ENCODE data around the gene SBF1.

Gene SBF1

DNA sequence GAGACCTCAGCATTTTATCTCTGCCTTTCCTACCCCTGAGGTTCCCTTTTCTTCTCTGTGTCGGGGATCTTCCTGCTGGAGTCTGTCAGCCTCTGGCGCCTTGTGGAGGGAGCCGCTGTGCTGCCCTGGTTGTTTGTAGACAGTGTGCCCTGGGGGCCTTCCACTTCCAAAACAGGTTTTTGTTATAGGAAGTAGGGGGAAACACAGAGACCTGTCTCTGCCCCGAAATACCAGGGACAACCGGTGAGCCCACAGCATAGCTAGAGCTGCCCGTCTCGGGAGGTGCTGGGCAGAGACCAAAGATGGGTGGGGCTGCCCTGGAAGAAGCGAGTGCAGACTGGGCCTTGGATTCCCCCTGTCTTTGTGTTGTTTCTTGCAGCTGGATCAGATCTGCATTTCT, 41.2 kb upstream of the SBF1 start:
- TF ChIP-seq ZNF274 (IDR thresholded peaks at IDR 0.05; ENCODE audit: low read depth, low read length) = no peak
- peaks cover 56% of the 10 kb centered on the region for H3K36me3 ChIP-seq (ENCODE audit: insufficient read depth, insufficient read length, low read length)
- no peaks in the 10 kb centered on the region for H3K4me1 ChIP-seq (ENCODE audit: insufficient read depth, insufficient read length)
- H3K9ac ChIP-seq (ENCODE audit: insufficient read length, low read depth) = peak overlapping the region; percentile 50
- H3K27me3 ChIP-seq (ENCODE audit: insufficient read depth, insufficient read length) = no peaks in the 10 kb centered on the region
- H3K4me3 ChIP-seq (ENCODE audit: insufficient read length, low read depth) = no peak overlapping the region
- no peak for DNase-seq (ENCODE audit: low read depth, low spot score)
- H3K9me3 ChIP-seq (ENCODE audit: insufficient read depth, low read length) = no peaks in the 10 kb centered on the region

GRCh38 chr22:50513175-50513574, 38.3 kb upstream of the SBF1 start:
- no peak overlapping the region for H3K9ac ChIP-seq (ENCODE audit: insufficient read length, low read depth)
- peaks cover 40% of the 10 kb centered on the region for H3K36me3 ChIP-seq (ENCODE audit: insufficient read depth, insufficient read length, low read length)
- no peak for TF ChIP-seq ZNF274 (IDR thresholded peaks at IDR 0.05; ENCODE audit: low read depth, low read length)
- no peak for TF ChIP-seq YY1 (IDR thresholded peaks at IDR 0.05; ENCODE audit: insufficient read depth, insufficient read length)
- no peak for TF ChIP-seq SUZ12 (IDR thresholded peaks at IDR 0.05; ENCODE audit: extremely low read depth, insufficient read depth, insufficient read length)
- no peak overlapping the region for H3K4me3 ChIP-seq (ENCODE audit: insufficient read length, low read depth)
- DNase-seq (ENCODE audit: low read depth, low spot score) = no peak
- no peaks in the 10 kb centered on the region for H3K9me3 ChIP-seq (ENCODE audit: insufficient read depth, low read length)
- H3K4me1 ChIP-seq (ENCODE audit: insufficient read depth, insufficient read length) = no peaks in the 10 kb centered on the region
- H3K27me3 ChIP-seq (ENCODE audit: insufficient read depth, insufficient read length) = no peaks in the 10 kb centered on the region

DNA sequence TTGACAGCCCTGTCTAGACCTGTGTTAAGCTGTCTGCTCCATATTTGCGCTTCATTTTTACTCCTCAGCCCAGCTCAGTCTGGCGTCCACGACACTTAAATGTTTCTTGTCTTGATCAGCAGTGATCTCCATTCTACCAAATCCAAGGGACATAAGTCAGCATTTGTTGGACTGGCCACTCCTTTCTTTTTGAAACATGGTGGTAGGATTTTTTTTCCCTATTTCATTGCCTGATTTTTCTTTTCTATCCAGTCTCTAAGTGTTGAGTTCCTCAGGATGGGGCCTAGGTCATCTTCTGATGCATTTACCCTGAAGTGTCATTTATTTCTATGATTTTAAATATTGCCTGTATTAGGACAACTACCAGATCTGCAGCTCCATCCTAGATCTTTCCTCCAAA, 34.1 kb upstream of the SBF1 start:
- H3K27me3 ChIP-seq (ENCODE audit: insufficient read depth, insufficient read length) = no peaks in the 10 kb centered on the region
- H3K9ac ChIP-seq (ENCODE audit: insufficient read length, low read depth) = peak overlapping the region; percentile 96
- TF ChIP-seq SUZ12 (IDR thresholded peaks at IDR 0.05; ENCODE audit: extremely low read depth, insufficient read depth, insufficient read length) = no peak
- no peak for TF ChIP-seq YY1 (IDR thresholded peaks at IDR 0.05; ENCODE audit: insufficient read depth, insufficient read length)
- no peak for TF ChIP-seq ZNF274 (IDR thresholded peaks at IDR 0.05; ENCODE audit: low read depth, low read length)
- DNase-seq (ENCODE audit: low read depth, low spot score) = no peak
- no peaks in the 10 kb centered on the region for H3K9me3 ChIP-seq (ENCODE audit: insufficient read depth, low read length)
- peaks cover 28% of the 10 kb centered on the region for H3K36me3 ChIP-seq (ENCODE audit: insufficient read depth, insufficient read length, low read length)
- H3K4me3 ChIP-seq (ENCODE audit: insufficient read length, low read depth) = peak overlapping the region; percentile 75
- peaks cover 8% of the 10 kb centered on the region for H3K4me1 ChIP-seq (ENCODE audit: insufficient read depth, insufficient read length)

- Histone ChIP-seq H3K9ac (ENCODE audit: insufficient read length, low read depth) (peak within 1 kb of the TSS; percentile 97), H3K4me1 (ENCODE audit: insufficient read depth, insufficient read length) (peaks cover 8% of the 10 kb centered on the region), H3K4me3 (ENCODE audit: insufficient read length, low read depth) (peak within 1 kb of the TSS; percentile 85), H3K9me3 (ENCODE audit: insufficient read depth, low read length) (no peaks in the 10 kb centered on the region), H3K27me3 (ENCODE audit: insufficient read depth, insufficient read length) (no peaks in the 10 kb centered on the region), H3K36me3 (ENCODE audit: insufficient read depth, insufficient read length, low read length) (peaks cover 33% of the 10 kb centered on the region)
- TF ChIP-seq YY1 (IDR thresholded peaks at IDR 0.05; ENCODE audit: insufficient read depth, insufficient read length) (peak; percentile 76), SUZ12 (IDR thresholded peaks at IDR 0.05; ENCODE audit: extremely low read depth, insufficient read depth, insufficient read length) (no peak)
- peak; percentile 92 for DNase-seq (ENCODE audit: low read depth, low spot score)
These were observed 33.4 kb upstream of the SBF1 start, which contains the start of gene NCAPH2 for GRCh38 chr22:50507991-50508884. Gene NCAPH2 (plus strand): TSS chr22:50508224. CDS start chr22:50508338, 114 bp downstream.

DNA sequence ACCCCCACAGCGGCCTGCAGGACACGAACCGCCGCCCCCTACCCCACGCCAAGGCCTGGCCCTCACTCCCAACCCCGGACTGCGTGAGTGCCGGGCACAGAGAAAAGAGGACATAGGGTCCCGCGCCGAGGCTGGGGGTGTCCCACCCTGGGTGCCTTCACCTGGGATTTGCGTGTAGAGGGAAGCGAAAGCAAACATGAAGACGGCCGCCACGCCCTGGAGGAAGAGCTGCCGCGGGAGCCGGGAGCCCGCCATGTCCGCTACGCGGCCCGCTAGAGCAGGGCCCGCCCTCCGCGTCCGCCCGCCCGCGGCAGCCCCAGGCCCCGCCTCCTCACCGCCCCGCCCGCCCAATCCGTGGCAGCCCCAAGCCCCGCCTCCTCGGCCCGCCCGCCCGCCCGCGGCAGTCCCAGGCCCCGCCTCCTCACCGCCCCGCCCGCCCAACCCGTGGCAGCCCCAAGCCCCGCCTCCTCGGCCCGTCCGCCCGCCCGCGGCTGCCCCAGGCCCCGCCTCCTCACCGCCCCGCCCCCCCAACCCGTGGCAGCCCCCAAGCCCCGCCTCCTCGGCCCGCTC, 32.7 kb upstream of the SBF1 start, which contains the start of gene LMF2:
TSS of gene LMF2 (minus strand) at position 282 of the 570 bp plus-strand sequence. CDS start at position 255, 27 bp downstream.
- H3K4me1 ChIP-seq (ENCODE audit: insufficient read depth, insufficient read length) = peaks cover 8% of the 10 kb centered on the region
- H3K9ac ChIP-seq (ENCODE audit: insufficient read length, low read depth) = peak within 1 kb of the TSS; percentile 97
- peaks cover 41% of the 10 kb centered on the region for H3K36me3 ChIP-seq (ENCODE audit: insufficient read depth, insufficient read length, low read length)
- no peaks in the 10 kb centered on the region for H3K27me3 ChIP-seq (ENCODE audit: insufficient read depth, insufficient read length)
- TF ChIP-seq YY1 (IDR thresholded peaks at IDR 0.05; ENCODE audit: insufficient read depth, insufficient read length) = no peak
- no peak for TF ChIP-seq ZNF274 (IDR thresholded peaks at IDR 0.05; ENCODE audit: low read depth, low read length)
- no peak for TF ChIP-seq SUZ12 (IDR thresholded peaks at IDR 0.05; ENCODE audit: extremely low read depth, insufficient read depth, insufficient read length)
- DNase-seq (ENCODE audit: low read depth, low spot score) = no peak
- no peaks in the 10 kb centered on the region for H3K9me3 ChIP-seq (ENCODE audit: insufficient read depth, low read length)
- peak within 1 kb of the TSS; percentile 85 for H3K4me3 ChIP-seq (ENCODE audit: insufficient read length, low read depth)

DNA sequence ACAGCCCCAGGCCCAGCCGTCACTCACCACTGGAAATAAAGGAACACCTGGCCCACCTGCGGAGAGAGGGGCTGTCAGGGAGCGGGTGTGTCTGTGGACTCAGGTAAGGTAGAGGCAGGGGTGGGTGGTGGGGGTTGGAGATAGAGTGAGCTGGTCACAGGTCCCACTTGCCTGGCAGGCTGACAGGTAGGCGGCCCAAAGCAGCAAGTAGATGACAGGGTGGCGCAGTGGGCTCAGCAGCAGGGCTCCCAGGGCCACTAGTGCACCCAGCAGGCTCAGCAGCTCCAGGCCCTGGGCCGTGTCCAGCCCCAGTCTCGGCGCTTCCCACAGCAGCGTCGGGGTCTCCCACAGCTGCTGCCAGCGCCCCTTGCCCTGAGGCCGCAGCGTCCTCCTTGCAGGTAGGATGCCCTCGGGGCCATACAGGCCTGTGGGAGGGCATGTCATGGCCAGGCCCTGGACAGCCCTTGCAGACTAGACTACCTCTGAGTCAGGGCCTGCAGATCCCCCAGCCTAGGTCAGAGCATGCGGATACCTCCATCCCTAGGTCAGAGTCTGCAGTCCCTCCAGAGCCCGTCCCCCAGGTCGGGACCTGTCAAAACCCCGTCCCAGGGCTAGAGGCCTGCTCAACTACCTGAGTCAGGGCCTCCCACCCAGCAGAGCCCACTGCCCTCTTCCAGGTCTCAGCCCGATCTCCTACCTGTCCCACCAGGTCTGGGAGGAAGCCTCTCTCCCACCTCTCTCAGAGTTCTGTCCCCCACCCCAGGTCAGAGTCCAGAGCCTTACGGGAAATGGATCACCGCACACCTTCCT, 32.0 kb upstream of the SBF1 start:
- H3K4me1 ChIP-seq (ENCODE audit: insufficient read depth, insufficient read length) = peaks cover 8% of the 10 kb centered on the region
- peaks cover 40% of the 10 kb centered on the region for H3K36me3 ChIP-seq (ENCODE audit: insufficient read depth, insufficient read length, low read length)
- H3K9ac ChIP-seq (ENCODE audit: insufficient read length, low read depth) = peak overlapping the region; percentile 97
- H3K27me3 ChIP-seq (ENCODE audit: insufficient read depth, insufficient read length) = no peaks in the 10 kb centered on the region
- peak overlapping the region; percentile 85 for H3K4me3 ChIP-seq (ENCODE audit: insufficient read length, low read depth)
- no peak for TF ChIP-seq SUZ12 (IDR thresholded peaks at IDR 0.05; ENCODE audit: extremely low read depth, insufficient read depth, insufficient read length)
- no peak for TF ChIP-seq ZNF274 (IDR thresholded peaks at IDR 0.05; ENCODE audit: low read depth, low read length)
- TF ChIP-seq YY1 (IDR thresholded peaks at IDR 0.05; ENCODE audit: insufficient read depth, insufficient read length) = no peak
- DNase-seq (ENCODE audit: low read depth, low spot score) = no peak
- no peaks in the 10 kb centered on the region for H3K9me3 ChIP-seq (ENCODE audit: insufficient read depth, low read length)
